Progenitor cell of endocrine pancreas (in vitro differentiated cells): ENCODE results near the gene CERS6. TPM values are rescaled to one million over a fixed set of nuclear protein-coding genes. Genes with fewer than 3 reads are reported as not detected.

ENCODE experiments used
- DNase-seq: peaks from one replicate; pipeline ENCODE4 v3.0.0; 2021; ENCODE audit warnings: low spot score; ENCODE audit not compliant: unreplicated experiment
- H3K27ac Mint-ChIP-seq: 2 replicates; pipeline ENCODE4 v1.8.0; 2021; ENCODE audit warnings: mild to moderate bottlenecking, moderate library complexity, mixed read lengths
- H3K27me3 Mint-ChIP-seq: 2 replicates; pipeline ENCODE4 v1.8.0; 2021; ENCODE audit warnings: mixed read lengths
- H3K36me3 Mint-ChIP-seq: 2 replicates; pipeline ENCODE4 v1.8.0; 2022; ENCODE audit warnings: mixed read lengths; ENCODE audit not compliant: insufficient read depth
- H3K4me1 Mint-ChIP-seq: 2 replicates; pipeline ENCODE4 v1.8.0; 2021; ENCODE audit warnings: low read depth, mixed read lengths
- H3K4me3 Mint-ChIP-seq: 2 replicates; pipeline ENCODE4 v1.8.0; 2021; ENCODE audit warnings: low read depth, mild to moderate bottlenecking, moderate library complexity, mixed read lengths
- H3K9me3 Mint-ChIP-seq: 2 replicates; pipeline ENCODE4 v1.8.0; 2021; ENCODE audit warnings: low read depth, mixed read lengths
- total RNA-seq: library from RNA; stranded (reverse); gene quantifications from 2 replicates; pipeline ENCODE4 v1.2.1, GENCODE V29; 2021
- TF ChIP-seq, protein P1 (sequence below): fragments of 200-600 bp; sonication (generic); IDR thresholded peaks from one replicate; pipeline ENCODE4 v1.5.0; 2021; ENCODE audit warnings: antibody characterized with exemption, mild to moderate bottlenecking; ENCODE audit not compliant: unreplicated experiment

Gene CERS6
- total RNA-seq, 1 donor from 2014 or later = 32.5 TPM

- H3K9me3 Mint-ChIP-seq = peaks cover 2% of the 10 kb centered on the region
- no peak overlapping the region for H3K27ac Mint-ChIP-seq
- H3K4me1 Mint-ChIP-seq = peaks cover 5% of the 10 kb centered on the region
- TF ChIP-seq, protein P1, sequence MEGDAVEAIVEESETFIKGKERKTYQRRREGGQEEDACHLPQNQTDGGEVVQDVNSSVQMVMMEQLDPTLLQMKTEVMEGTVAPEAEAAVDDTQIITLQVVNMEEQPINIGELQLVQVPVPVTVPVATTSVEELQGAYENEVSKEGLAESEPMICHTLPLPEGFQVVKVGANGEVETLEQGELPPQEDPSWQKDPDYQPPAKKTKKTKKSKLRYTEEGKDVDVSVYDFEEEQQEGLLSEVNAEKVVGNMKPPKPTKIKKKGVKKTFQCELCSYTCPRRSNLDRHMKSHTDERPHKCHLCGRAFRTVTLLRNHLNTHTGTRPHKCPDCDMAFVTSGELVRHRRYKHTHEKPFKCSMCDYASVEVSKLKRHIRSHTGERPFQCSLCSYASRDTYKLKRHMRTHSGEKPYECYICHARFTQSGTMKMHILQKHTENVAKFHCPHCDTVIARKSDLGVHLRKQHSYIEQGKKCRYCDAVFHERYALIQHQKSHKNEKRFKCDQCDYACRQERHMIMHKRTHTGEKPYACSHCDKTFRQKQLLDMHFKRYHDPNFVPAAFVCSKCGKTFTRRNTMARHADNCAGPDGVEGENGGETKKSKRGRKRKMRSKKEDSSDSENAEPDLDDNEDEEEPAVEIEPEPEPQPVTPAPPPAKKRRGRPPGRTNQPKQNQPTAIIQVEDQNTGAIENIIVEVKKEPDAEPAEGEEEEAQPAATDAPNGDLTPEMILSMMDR = no peak
- H3K36me3 Mint-ChIP-seq = no peaks in the 10 kb centered on the region
- H3K4me3 Mint-ChIP-seq = no peak overlapping the region
- DNase-seq = no peak
- peaks cover 3% of the 10 kb centered on the region for H3K27me3 Mint-ChIP-seq
Observed at GRCh38 chr2:168424971-168425370, 31.1 kb upstream of the CERS6 start.

GRCh38 chr2:168426861-168427260 is 29.2 kb upstream of the CERS6 start:
- H3K4me1 Mint-ChIP-seq = peaks cover 4% of the 10 kb centered on the region
- no peak overlapping the region for H3K27ac Mint-ChIP-seq
- H3K36me3 Mint-ChIP-seq = no peaks in the 10 kb centered on the region
- no peak for DNase-seq
- H3K27me3 Mint-ChIP-seq = peaks cover 3% of the 10 kb centered on the region
- TF ChIP-seq, protein P1 = no peak
- H3K9me3 Mint-ChIP-seq = no peaks in the 10 kb centered on the region
- H3K4me3 Mint-ChIP-seq = no peak overlapping the region

GRCh38 chr2:168427451-168427850 is 28.6 kb upstream of the CERS6 start:
- no peak overlapping the region for H3K4me3 Mint-ChIP-seq
- H3K27me3 Mint-ChIP-seq = peaks cover 6% of the 10 kb centered on the region
- DNase-seq = no peak
- TF ChIP-seq, protein P1 = no peak
- H3K9me3 Mint-ChIP-seq = no peaks in the 10 kb centered on the region
- no peak overlapping the region for H3K27ac Mint-ChIP-seq
- H3K4me1 Mint-ChIP-seq = peaks cover 4% of the 10 kb centered on the region
- no peaks in the 10 kb centered on the region for H3K36me3 Mint-ChIP-seq

DNA sequence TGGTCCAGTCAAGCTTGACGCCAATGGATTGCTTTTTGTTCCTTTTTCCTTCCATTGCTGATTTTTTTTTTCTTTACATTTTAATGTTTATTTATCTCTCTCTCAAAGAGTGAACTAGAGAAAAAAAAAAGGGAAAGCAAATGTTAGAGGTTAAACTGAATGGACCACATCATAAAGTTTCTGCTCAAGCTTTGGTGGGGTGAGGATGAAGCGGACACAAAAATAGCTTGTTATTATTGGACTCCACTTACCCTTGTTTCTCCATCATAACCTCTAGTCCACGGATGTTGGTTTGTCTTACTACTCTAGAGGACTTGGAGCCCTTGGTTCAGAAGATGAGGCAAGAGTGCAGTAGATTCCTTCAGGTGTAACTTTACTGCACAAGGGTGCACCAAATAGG is 27.6 kb upstream of the CERS6 start:
- H3K4me1 Mint-ChIP-seq = peaks cover 4% of the 10 kb centered on the region
- DNase-seq = no peak
- H3K27ac Mint-ChIP-seq = no peak overlapping the region
- no peak overlapping the region for H3K4me3 Mint-ChIP-seq
- H3K9me3 Mint-ChIP-seq = no peaks in the 10 kb centered on the region
- peaks cover 6% of the 10 kb centered on the region for H3K27me3 Mint-ChIP-seq
- TF ChIP-seq, protein P1 = no peak
- H3K36me3 Mint-ChIP-seq = no peaks in the 10 kb centered on the region

DNA sequence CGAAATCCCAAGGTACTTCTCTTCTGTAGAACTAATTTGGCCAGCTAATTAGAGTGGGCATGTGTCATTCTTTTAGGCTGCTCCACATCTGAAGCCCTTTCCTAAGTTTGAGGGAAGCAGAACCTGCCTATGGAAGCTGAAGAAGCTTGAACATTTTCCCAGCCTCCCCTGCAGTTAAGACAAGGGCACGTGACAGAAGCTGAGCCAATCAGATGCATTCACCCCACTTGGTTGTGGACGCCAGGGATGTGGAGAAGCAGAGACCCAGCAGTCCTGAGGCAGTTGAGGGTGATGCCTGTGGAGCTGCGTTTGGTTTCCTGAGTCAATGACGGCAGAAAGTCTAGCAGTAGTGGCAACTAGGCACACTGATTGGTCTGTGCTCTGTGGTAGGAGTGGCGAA is 26.1 kb upstream of the CERS6 start:
- peaks cover 4% of the 10 kb centered on the region for H3K4me1 Mint-ChIP-seq
- no peak overlapping the region for H3K27ac Mint-ChIP-seq
- no peak overlapping the region for H3K4me3 Mint-ChIP-seq
- TF ChIP-seq, protein P1 = no peak
- peaks cover 6% of the 10 kb centered on the region for H3K27me3 Mint-ChIP-seq
- H3K9me3 Mint-ChIP-seq = no peaks in the 10 kb centered on the region
- H3K36me3 Mint-ChIP-seq = no peaks in the 10 kb centered on the region
- no peak for DNase-seq
